ENCODE measurements around the gene DSE.

- TF ChIP-seq, protein P1, sequence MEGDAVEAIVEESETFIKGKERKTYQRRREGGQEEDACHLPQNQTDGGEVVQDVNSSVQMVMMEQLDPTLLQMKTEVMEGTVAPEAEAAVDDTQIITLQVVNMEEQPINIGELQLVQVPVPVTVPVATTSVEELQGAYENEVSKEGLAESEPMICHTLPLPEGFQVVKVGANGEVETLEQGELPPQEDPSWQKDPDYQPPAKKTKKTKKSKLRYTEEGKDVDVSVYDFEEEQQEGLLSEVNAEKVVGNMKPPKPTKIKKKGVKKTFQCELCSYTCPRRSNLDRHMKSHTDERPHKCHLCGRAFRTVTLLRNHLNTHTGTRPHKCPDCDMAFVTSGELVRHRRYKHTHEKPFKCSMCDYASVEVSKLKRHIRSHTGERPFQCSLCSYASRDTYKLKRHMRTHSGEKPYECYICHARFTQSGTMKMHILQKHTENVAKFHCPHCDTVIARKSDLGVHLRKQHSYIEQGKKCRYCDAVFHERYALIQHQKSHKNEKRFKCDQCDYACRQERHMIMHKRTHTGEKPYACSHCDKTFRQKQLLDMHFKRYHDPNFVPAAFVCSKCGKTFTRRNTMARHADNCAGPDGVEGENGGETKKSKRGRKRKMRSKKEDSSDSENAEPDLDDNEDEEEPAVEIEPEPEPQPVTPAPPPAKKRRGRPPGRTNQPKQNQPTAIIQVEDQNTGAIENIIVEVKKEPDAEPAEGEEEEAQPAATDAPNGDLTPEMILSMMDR (IDR thresholded peaks at IDR 0.05), result no peak
- no peak for TF ChIP-seq POLR2A (IDR thresholded peaks at IDR 0.05; ENCODE audit: low read depth)
Measured at GRCh38 chr6:116463301-116463700, 92.6 kb downstream of the DSE start.
